Measurements from ENCODE around the gene PCDHGA3.
"Not testable (repeated sequence)": the region's sequence is repeated elsewhere in the genome, so short reads cannot be mapped to it uniquely, and the experiment has no call there.

Gene PCDHGA3

DNA sequence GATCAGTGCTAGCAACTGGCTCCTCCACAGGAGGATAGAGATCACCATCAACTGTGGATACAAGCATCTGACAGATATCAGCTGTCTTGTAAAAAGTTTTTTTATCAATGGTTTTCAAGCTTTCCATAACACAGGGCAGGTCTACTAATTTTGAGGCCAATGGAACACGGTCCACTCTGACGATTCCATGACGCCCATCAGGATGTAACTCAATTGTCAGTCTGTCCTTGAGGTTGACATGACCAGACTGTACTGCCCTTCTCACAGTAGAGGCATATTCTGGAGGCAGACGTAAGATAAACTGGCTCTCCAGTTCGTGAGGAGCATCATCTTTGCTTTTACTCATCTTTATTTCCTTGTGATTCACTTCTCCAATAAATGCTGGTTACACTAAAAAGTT, 23.9 kb upstream of the PCDHGA3 start:
- TF ChIP-seq CTCF (conservative IDR thresholded peaks at IDR 0.05; ENCODE audit: low read length), result no peak
- H3K4me3 ChIP-seq (ENCODE audit: low read length), result peak overlapping the region; percentile 85
- no peak for DNase-seq (ENCODE audit: low read depth)

GRCh38 chr5:141320225-141321169, 23.1 kb upstream of the PCDHGA3 start, which contains the start of gene TAF7:
Gene TAF7 (minus strand): TSS chr5:141320784. CDS start chr5:141320044, 740 bp downstream.
- DNase-seq (ENCODE audit: low read depth), result peak; percentile 93
- peak within 1 kb of the TSS; percentile 85 for H3K4me3 ChIP-seq (ENCODE audit: low read length)
- peak; percentile 88 for TF ChIP-seq CTCF (conservative IDR thresholded peaks at IDR 0.05; ENCODE audit: low read length)

DNA sequence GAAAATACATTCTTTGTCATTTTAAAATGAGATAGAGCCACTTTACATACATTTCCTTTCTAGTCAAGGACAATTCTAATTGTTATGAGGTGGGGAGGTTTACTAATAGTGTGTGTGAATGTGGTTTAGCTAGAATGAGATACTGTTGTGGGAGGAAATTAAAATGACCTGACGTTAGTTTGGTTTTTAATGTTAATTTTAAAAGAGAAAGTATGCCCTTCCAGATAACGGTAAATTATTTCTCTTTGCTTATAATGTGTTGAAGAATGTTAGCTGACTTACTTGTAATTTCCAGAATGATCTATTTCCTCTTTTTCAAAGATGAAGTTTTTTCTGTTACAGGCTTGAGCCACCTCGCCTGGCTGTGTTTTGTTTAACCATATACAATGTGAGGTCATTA, 21.4 kb upstream of the PCDHGA3 start:
- H3K4me3 ChIP-seq (ENCODE audit: low read length), result no peak overlapping the region
- no peak for DNase-seq (ENCODE audit: low read depth)

DNA sequence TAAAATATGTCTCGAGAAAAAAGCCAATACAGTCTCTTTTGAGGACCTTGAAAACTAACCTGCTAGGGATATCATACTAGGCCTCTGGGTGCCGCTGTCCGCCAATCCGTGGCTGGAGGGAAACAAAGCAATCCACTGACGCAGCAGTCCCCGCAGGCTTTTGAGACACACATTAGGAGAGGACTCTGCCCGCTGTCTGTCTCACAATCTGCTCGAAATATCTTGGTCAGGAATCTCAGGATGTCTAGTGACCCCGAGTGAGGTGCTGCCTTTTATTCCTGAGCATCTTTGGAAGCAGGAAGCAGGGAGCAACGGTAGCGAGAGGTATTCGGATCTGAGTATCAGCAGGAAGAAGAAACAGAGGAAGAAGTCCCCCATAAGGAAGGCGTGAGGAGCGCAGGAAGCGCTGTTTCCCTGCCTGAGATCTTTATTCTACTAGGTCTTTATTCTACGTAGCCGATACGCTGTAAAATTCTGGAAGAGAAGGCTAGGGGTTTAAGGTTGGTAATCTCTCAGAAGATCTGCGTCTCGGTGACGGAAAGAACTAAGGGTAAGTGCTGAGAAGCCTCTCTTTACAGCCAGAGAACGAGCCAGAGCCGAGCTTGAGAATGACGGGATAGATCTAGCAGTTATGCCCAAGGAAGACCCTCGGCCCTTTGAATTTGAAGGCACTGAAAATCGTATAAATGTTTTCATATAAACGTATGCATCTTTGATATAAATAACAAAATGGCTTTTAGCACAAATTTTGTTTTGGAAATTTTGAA, 17.4 kb upstream of the PCDHGA3 start:
- TF ChIP-seq CTCF (conservative IDR thresholded peaks at IDR 0.05; ENCODE audit: low read length), result peak; percentile 87
- H3K4me3 ChIP-seq (ENCODE audit: low read length), result peak overlapping the region; percentile 71
- peak; percentile 73 for DNase-seq (ENCODE audit: low read depth)

More for the DNA sequence above, 21.4 kb upstream of the PCDHGA3 start:
- TF ChIP-seq CTCF (conservative IDR thresholded peaks at IDR 0.05; ENCODE audit: low read length), result no peak

GRCh38 chr5:141328231-141328630, 15.4 kb upstream of the PCDHGA3 start:
- no peak for TF ChIP-seq CTCF (conservative IDR thresholded peaks at IDR 0.05; ENCODE audit: low read length)

DNA sequence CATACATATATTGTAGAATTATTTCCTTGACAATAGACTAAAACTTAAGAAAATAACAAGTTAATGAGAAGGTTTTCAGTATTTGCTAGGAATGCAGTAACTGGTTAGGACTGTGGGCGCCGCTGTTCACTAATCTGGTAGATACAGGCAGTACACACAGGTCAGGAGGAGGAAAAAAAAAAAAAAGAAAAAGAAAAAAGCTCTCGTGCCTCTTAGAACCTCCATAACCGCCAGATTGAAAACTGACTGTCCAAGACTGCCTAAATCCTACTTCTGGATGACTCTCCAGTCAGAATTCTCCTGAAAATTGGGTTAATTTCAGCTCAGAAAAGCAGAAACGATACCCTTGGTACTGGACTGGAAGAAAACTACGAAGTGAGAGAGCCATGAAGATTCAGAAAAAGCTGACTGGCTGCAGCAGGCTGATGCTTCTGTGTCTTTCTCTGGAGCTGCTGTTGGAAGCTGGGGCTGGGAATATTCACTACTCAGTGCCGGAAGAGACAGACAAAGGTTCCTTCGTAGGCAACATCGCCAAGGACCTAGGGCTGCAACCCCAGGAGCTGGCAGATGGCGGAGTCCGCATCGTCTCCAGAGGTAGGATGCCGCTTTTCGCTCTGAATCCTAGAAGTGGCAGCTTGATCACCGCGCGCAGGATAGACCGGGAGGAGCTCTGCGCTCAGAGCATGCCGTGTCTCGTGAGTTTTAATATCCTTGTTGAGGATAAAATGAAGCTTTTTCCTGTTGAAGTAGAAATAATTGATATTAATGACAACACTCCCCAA, 13.1 kb upstream of the PCDHGA3 start, which contains the start of gene PCDHGA1:
Gene PCDHGA1, plus strand, starts transcription at position 216 of the 782 bp plus-strand sequence.
- H3K4me3 ChIP-seq (ENCODE audit: low read length), result peak within 1 kb of the TSS; percentile 62
- peak; percentile 72 for TF ChIP-seq CTCF (conservative IDR thresholded peaks at IDR 0.05; ENCODE audit: low read length)
- DNase-seq (ENCODE audit: low read depth), result peak; percentile 70

More at GRCh38 chr5:141328231-141328630, 15.4 kb upstream of the PCDHGA3 start:
- DNase-seq (ENCODE audit: low read depth), result no peak
- no peak overlapping the region for H3K4me3 ChIP-seq (ENCODE audit: low read length)

GRCh38 chr5:141332571-141332970, 11.1 kb upstream of the PCDHGA3 start:
- not testable (repeated sequence) for H3K4me3 ChIP-seq (ENCODE audit: low read length); DNase-seq (ENCODE audit: low read depth)
